ENCODE data around the gene C1QTNF9.

C1QTNF9 gene

GRCh38 chr13:24281188-24282008 is 28.0 kb upstream of the C1QTNF9 start:
- no peak for TF ChIP-seq CTCF (conservative IDR thresholded peaks at IDR 0.05; ENCODE audit: low read length)
- H3K4me3 ChIP-seq (ENCODE audit: low read length) = no peak overlapping the region
- DNase-seq (ENCODE audit: low read depth) = no peak

GRCh38 chr13:24282256-24282655 is 27.1 kb upstream of the C1QTNF9 start:
- TF ChIP-seq CTCF (conservative IDR thresholded peaks at IDR 0.05; ENCODE audit: low read length) = no peak
- H3K4me3 ChIP-seq (ENCODE audit: low read length) = no peak overlapping the region
- no peak for DNase-seq (ENCODE audit: low read depth)

- no peak overlapping the region for H3K4me3 ChIP-seq (ENCODE audit: low read length)
- TF ChIP-seq CTCF (conservative IDR thresholded peaks at IDR 0.05; ENCODE audit: low read length) = no peak
- no peak for DNase-seq (ENCODE audit: low read depth)
Measured at GRCh38 chr13:24284889-24285565, 24.4 kb upstream of the C1QTNF9 start.

- no peak overlapping the region for H3K4me3 ChIP-seq (ENCODE audit: low read length)
- TF ChIP-seq CTCF (conservative IDR thresholded peaks at IDR 0.05; ENCODE audit: low read length) = no peak
- DNase-seq (ENCODE audit: low read depth) = no peak
Measured at GRCh38 chr13:24286624-24287023, 22.8 kb upstream of the C1QTNF9 start.

- no peak for TF ChIP-seq CTCF (conservative IDR thresholded peaks at IDR 0.05; ENCODE audit: low read length)
- H3K4me3 ChIP-seq (ENCODE audit: low read length) = no peak overlapping the region
- no peak for DNase-seq (ENCODE audit: low read depth)
Measured at GRCh38 chr13:24287748-24288287, 21.6 kb upstream of the C1QTNF9 start.

GRCh38 chr13:24288870-24289269 is 20.5 kb upstream of the C1QTNF9 start:
- H3K4me3 ChIP-seq (ENCODE audit: low read length) = no peak overlapping the region
- TF ChIP-seq CTCF (conservative IDR thresholded peaks at IDR 0.05; ENCODE audit: low read length) = no peak
- DNase-seq (ENCODE audit: low read depth) = peak; percentile 51

Measured in AG10803 (cell line).